ENCODE results near the gene ARHGAP6. TPM values are rescaled to one million over a fixed set of nuclear protein-coding genes. Genes with fewer than 3 reads are reported as not detected.
A peak's percentile ranks its signal among the peaks of the same experiment; 100 is the strongest.

Gene ARHGAP6
- total and polyA plus RNA-seq, 8 donors: 7.0 to 25.4 (median 20.5) TPM

GRCh38 chrX:11647138-11647537 is 18.6 kb downstream of the ARHGAP6 start:
- H3K36me3 ChIP-seq: no peaks in the 10 kb centered on the region
- no peaks in the 10 kb centered on the region for H3K27me3 ChIP-seq
- TF ChIP-seq, protein P1, sequence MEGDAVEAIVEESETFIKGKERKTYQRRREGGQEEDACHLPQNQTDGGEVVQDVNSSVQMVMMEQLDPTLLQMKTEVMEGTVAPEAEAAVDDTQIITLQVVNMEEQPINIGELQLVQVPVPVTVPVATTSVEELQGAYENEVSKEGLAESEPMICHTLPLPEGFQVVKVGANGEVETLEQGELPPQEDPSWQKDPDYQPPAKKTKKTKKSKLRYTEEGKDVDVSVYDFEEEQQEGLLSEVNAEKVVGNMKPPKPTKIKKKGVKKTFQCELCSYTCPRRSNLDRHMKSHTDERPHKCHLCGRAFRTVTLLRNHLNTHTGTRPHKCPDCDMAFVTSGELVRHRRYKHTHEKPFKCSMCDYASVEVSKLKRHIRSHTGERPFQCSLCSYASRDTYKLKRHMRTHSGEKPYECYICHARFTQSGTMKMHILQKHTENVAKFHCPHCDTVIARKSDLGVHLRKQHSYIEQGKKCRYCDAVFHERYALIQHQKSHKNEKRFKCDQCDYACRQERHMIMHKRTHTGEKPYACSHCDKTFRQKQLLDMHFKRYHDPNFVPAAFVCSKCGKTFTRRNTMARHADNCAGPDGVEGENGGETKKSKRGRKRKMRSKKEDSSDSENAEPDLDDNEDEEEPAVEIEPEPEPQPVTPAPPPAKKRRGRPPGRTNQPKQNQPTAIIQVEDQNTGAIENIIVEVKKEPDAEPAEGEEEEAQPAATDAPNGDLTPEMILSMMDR (IDR thresholded peaks at IDR 0.05): no peak
- intact Hi-C loops (cut with DNase I): no loop called here
- no peaks in the 10 kb centered on the region for H3K4me1 ChIP-seq
- H3K27ac ChIP-seq: no peak overlapping the region
- no peaks in the 10 kb centered on the region for H3K9me3 ChIP-seq
- DNase-seq (no peak), ATAC-seq (no peak)
- H3K4me3 ChIP-seq: no peak overlapping the region

DNA sequence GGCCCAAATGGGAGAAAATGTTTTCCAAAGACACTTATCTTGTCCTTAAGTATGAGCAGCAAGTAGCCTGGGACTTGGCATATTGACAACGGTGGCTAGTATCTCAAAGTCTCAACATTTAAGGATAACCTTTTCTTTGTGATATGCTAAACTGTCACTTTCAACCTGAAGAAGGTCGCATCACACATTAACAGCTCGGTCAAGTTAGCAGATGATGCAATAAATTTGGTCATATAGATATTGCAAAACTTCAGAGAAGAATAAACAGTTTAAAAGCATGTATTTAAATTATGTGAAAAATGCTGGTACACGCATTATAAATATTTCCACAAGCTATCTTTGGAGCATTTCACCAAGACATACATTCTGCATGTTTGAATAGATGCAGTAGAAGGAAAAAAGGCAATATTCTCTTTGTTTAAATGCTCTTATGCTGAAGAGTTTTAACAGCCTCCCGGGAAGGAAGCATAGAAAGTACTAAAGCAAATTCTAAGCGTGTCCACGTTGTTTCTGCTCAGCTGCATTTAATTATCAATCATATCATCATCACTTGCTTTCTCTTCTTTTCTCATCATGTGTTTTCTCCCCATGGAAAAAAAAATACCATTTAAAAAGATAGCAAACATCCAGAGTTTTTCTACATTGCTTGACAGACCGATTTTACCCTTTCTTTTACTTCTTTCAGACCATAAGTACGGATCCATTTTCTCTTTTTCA is 24.2 kb downstream of the ARHGAP6 start:
- intact Hi-C loops (cut with DNase I): no loop called here
- ATAC-seq (no peak), DNase-seq (no peak)
- Histone ChIP-seq H3K27ac (no peak overlapping the region), H3K4me3 (no peak overlapping the region), H3K27me3 (no peaks in the 10 kb centered on the region), H3K9me3 (no peaks in the 10 kb centered on the region), H3K36me3 (no peaks in the 10 kb centered on the region), H3K4me1 (no peaks in the 10 kb centered on the region)
- TF ChIP-seq, protein P1 (IDR thresholded peaks at IDR 0.05): no peak

DNA sequence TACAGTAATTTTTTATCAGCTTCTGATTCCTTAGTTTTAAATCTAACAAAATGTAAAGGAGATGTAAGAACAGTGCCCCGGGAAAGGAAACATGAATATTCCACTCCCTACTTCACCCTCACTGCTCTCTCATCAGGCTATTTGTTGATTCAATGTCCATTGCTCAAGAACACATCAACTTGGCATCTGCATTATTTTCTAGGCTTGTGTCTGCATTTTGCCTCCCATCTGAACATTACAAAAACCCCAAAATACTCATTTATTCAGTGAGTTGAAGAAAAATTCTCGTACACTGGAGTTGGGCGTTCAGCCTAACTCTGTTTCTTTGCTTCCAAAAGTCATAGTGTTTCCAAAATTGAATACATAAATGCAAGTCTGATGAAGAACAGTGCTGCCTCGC is 25.6 kb downstream of the ARHGAP6 start:
- H3K9me3 ChIP-seq: no peaks in the 10 kb centered on the region
- TF ChIP-seq, protein P1 (IDR thresholded peaks at IDR 0.05): no peak
- peak in 1 of 4 donors; percentile 51 for DNase-seq
- H3K4me1 ChIP-seq: no peaks in the 10 kb centered on the region
- no peaks in the 10 kb centered on the region for H3K36me3 ChIP-seq
- no peaks in the 10 kb centered on the region for H3K27me3 ChIP-seq
- ATAC-seq: no peak
- intact Hi-C loops (cut with DNase I): no loop called here
- no peak overlapping the region for H3K4me3 ChIP-seq
- H3K27ac ChIP-seq: no peak overlapping the region

DNA sequence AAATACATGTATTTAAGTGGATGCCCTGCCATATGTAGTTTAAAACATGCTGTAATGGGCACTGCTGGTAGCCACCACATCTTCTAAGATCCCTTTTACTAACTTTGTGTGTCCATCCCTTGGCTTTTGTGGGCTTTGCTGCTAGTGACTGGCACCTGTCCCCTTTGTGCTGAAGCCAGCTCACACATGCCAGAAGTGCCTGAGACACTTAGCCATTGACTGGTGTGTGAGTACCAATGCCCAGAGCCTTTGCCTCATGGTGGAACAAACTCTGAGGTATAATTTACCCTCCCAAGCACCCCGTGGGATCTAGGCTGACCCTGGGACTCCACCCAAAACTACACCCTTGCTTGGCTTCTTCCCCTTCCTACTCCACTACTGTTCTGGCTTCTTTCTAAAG is 33.0 kb downstream of the ARHGAP6 start:
- Histone ChIP-seq H3K27me3 (no peaks in the 10 kb centered on the region), H3K36me3 (no peaks in the 10 kb centered on the region), H3K27ac (no peak overlapping the region), H3K4me1 (no peaks in the 10 kb centered on the region), H3K9me3 (no peaks in the 10 kb centered on the region), H3K4me3 (no peak overlapping the region)
- TF ChIP-seq, protein P1 (IDR thresholded peaks at IDR 0.05): no peak
- no peak for DNase-seq
- no peak for ATAC-seq
- intact Hi-C loops (cut with DNase I): no loop called here

DNA sequence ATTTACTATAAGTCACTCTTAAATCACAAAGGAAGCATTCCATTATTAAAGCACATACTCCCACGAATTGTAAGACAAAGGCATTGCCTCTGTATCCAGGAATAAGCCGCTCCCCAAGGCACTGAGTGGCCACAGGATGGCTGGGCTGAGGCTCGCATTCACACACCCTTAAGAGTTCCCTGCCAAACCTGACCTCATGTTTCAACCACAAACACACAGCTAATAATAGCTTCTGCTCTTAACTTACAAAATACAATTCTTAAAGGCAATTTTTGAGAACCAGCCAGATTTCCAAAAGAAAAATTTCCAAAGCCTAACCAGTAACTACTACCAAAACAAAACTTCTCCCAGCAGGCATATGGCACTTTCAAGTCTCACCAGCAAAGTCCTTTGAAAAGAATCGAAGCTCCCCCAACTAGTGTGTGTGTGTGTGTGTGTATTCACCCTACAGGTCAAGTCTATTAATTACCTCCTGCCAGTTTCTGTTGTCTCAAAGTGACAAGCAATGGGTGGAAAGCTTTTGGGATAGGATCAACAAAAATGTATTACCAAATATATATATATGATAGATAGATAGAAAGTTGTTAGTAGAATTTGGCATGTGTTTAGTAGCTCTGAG is 36.0 kb downstream of the ARHGAP6 start:
- no peaks in the 10 kb centered on the region for H3K36me3 ChIP-seq
- H3K27me3 ChIP-seq: no peaks in the 10 kb centered on the region
- peak in 1 of 4 donors; percentile 39 for DNase-seq
- intact Hi-C loops (cut with DNase I): no loop called here
- ATAC-seq: peak; percentile 79
- no peak overlapping the region for H3K4me3 ChIP-seq
- TF ChIP-seq, protein P1 (IDR thresholded peaks at IDR 0.05): no peak
- H3K4me1 ChIP-seq: no peaks in the 10 kb centered on the region
- H3K9me3 ChIP-seq: peaks cover 2 to 5% of the 10 kb centered on the region in 2 donors
- no peak overlapping the region for H3K27ac ChIP-seq
